Measurements from ENCODE around the gene EPN2.

Gene EPN2

DNA sequence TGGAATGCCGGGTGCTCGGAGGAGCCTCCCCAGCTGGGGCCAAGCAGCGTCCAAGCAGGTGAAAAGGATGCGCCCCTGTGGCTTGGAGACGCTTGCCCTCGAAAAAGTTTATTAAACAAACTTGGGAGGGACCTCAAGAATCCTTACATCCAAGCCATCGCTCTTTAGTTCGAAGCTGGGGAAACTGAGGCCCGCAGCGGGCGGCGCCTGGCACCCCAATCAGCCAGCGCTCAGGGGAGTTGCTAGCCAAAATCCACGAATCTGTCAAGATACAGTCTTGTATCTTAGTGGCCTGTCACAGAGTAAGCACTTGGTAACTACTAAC, 125.9 kb downstream of the EPN2 start:
- DNase-seq (ENCODE audit: low read depth in 2 of 3, low spot score in 2 of 3): no peak

DNA sequence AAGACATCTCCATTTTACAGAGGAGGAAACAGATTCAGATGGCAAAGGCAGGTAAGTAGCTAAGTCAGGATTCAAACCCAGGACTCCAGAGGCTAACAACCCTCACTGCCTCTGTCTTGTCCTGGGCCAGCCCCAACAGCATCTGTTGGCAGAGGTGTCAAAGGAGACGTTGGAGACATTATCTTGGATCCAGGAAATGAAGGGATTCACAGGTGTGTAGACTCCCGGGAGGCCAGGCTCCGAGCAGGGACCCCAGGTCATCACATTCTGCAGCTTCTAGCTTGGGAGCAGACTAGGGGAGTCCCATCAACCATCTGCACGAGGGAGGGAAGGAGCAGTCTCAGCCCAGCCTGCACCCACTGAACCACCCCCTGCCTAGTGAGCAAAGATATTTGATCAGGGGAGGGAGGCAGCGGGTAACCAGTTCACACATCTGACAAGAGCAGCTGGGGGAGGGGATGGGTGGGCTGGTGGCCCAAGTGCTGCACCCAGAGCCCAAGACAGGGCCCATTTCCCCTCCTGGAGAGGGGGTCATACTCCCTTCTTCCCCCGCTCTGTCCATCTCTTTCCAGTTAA, 126.4 kb downstream of the EPN2 start:
- no peak for DNase-seq (ENCODE audit: low read depth in 2 of 3, low spot score in 2 of 3)

DNA sequence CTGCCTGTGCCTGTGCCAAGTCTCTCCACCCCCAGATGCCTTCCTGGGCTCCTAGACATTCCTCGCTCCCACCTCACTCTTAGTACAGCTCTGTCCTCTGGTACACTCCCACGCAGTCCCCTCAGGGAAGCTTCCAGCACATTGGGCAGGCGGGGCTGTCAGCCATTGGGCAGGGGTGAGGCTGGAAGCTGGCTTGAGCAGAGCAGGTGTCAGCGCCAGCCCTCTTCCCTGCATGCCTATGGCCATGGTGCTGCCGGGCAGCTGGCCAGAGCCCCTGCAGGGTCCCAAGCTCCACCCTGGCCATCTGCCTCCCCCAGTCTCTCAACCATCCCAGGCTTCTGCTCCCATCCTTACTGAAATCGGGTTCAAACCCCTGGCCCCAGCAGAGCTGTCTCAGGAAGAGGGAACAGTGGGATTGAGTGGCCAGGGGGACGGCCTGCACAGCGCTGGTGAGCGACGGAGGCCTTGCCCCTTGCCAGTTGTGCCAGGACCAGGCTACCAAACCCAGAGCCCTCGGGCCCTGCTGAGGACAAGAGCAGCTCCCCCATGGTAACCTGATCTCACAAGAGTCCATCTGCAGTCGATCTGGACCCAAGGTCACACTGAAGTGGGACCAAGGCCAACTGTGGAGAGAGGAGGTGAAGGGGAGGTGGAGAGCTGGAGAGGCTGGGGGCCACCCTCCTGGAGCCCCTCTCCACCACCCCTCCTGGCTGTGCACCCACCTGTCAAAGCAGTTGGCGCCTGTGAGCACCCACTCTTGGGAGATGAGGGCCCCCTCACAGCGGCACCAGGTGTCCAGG, 127.7 kb downstream of the EPN2 start:
- no peak for DNase-seq (ENCODE audit: low read depth in 2 of 3, low spot score in 2 of 3)

DNA sequence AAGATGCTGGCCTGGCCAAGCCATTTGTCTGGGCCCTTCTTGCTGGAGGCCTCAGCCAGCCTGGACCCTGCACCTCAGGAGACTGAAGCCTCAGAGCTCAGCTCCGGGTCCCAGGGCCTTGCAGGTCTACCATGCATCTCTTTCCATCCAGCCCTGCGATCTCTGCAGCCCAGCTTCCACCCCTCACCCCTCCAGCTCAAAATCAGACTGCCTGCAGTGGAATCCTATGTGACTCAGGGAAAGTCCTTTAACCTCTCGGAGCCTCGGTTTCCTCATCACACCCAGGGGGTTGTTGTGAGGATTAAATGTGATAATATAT, 128.3 kb downstream of the EPN2 start:
- no peak for DNase-seq (ENCODE audit: low read depth in 2 of 3, low spot score in 2 of 3)

DNA sequence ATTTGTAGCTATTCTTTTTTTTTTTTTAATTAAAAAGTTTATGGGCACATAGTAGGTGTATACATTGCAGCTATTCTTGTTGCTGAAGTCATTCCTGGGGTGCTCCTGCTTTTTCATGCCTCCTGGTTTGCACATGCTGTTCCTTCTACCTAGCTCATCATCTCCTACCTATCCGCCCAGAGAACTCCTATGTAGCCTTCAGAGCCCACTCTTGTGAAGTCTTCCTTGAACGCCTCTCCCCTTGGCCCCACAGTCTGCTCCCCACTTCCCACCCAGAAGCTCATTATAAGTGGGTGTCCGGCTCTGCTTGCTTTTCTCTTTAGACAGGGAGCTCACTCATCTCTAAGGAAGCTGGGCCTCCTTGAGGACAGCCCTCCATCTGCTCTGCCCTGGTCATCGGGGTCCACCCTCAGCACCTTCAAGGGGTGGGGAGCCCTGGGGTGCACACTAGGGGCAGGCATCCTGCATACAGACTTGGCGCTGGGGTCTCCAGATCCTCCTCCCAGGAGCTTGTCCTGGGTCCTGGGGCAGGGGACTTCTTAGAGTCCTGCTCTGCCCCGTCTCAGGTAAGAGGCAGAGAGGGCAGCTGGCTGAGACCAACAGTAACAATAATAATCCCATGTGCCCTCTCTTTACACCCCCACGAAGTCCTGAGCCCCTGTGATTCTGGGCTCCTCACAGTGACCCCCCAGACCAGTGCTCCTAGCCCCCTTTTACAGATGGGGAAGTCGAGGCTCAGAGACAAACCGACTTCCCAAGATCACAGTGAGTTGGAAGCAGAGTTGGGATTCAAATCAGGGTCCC, 128.9 kb downstream of the EPN2 start:
- no peak for DNase-seq (ENCODE audit: low read depth in 2 of 3, low spot score in 2 of 3)

DNA sequence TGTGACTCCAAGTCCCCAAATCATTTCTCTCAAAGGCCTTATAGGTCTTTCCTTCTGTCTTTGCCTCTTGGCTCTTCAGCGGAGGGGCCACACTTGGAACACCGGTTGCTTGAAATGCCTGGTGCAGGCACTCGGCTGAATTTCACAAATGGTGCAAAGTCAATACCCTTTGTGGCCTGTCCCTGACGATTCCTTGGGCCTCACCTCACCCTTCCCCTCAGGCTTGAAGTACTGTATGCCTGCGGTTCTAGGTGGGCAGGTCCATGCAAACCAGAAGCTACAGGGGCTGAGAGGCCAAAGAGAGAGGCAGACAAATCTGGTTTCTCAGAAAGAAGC, 129.4 kb downstream of the EPN2 start:
- DNase-seq (ENCODE audit: low read depth in 2 of 3, low spot score in 2 of 3): no peak

DNA sequence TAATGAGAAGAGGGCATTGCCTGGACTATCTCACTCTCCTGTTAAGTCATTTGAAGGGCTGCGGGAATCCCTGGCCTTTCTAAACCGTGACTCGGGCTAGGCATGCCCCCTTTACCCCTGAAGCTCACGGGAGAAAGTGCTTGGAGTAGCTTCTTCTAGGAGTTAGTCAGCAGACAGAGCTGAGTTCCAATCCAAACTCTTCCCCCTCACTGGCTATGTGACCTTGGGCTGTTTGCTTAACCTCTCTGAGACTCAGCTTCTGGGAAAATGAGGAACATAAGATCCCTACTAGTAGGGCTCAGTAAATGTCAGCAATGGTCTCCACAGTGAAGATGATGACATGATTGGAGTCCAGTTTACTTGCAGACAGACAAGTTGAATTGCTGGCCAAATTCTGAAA, 131.1 kb downstream of the EPN2 start:
- DNase-seq (ENCODE audit: low read depth in 2 of 3, low spot score in 2 of 3): no peak

DNA sequence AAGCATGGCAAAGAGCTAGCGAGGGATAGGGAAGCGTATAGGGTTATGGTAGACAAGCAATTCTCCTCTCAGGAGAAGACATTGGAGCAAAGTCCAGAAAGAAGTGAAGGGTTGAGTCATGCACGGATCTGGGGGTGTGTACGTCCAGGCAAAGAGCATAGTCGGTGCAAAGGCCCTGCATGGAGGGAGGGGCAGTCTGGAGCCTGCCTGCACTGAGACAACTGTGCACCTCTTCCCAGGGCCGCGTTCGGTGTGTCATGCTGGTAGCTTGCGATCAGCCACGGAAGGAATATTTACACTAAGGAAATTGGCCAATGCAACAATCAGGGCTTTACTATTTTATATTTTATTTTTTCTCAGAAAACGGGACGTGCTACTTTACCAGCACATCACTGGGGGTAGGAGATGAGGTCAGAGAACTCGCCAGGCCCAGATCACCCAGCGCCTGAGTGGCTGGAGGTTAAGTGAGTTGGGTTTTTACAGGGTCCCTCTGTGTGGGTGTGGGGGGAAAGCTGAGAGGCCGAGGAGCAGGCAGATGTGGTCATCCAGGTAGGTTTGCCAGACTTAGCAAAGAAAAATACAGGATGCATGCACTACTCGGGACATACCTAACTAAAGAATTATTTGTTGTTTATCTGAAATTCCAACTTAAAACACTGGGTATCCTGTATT, 132.1 kb downstream of the EPN2 start:
- no peak for DNase-seq (ENCODE audit: low read depth in 2 of 3, low spot score in 2 of 3)

DNA sequence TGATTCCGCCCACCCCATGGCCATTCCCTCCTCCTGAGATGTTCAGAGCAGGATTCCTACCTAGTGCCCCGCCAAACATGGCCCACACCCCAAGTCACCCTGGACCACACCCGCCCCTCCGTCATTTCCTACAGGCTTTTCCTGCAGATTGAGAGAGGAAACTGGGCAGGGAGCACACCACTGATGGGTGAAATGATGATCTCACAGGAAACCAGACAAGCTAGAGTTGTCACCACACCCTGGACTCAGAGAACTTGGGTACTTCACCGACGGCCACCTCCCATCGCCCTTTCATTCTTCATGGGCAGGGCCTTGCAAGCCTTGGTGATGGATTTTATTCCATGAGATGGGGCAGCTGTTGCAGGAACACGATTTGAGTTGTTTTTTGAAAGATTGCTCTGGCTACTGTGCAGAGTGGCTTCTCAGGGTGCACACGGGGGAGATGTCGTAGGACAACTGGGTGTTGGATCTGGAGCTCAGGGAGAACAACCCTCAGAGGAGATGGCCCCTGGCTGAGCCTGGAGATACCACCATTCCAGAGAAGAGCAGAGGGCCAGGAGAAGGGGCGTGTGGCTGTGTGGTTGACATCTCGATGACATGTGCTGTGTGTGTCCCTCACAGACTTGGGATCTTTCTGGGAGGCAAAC, 132.8 kb downstream of the EPN2 start:
- no peak for DNase-seq (ENCODE audit: low read depth in 2 of 3, low spot score in 2 of 3)

DNA sequence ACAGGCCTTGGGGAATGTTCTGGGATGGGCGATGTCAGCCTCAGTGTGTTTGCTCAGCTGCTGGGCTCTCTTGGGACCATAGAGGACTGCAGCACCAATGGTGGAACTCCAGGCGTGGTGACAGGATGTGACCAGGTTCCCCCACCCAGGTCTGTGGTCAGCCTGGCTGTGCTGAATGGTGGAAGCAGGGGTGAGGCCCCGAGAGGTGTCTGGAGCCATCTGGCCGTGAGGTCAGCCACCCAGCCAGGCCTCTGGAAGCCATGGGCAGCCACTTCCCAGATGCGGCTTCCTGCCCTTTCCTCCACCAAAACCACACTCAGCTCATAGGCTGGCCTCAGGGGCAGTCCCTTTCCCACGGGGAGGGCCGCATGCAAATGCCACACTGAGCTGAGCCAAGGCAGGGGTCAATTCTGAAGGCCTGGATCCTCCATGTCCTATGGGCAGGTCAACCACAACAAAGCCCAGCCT, 133.4 kb downstream of the EPN2 start:
- no peak for DNase-seq (ENCODE audit: low read depth in 2 of 3, low spot score in 2 of 3)

DNA sequence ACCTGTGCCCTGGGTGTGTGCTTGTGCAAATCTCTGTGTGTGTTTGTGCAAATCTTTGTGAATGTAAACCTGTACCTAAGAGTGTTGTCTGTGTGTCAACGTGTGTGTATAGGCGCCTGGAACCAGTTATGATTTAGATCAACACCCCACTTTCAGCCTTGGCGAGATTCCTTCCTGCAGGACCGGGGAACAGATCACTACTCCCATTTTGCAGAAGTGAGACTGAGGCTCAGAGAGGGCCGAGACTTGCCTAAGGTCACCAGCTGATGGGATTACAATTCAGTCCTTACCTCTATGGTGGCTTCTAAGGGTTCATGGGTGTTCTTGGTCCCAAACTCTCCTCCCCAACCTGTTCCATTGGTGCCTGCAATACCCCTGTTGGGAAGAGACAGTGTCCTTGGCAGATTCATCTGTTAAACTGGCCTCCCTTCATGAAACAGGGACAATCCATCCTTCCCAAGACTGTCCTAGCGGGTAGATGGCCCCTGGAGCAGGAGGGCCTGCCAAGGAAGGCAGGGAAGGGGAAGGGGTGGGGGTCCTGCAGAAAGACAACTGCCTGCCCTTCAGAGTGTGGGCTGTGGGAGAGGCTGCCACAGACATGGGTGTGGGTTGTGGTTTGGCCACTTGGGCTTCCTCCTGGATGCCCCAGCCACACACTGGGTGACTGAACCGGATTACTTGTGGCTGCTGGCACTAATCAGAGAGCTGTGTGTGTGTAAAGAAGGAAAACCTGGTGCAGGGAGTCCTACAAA, 134.3 kb downstream of the EPN2 start:
- no peak for DNase-seq (ENCODE audit: low read depth in 2 of 3, low spot score in 2 of 3)

DNA sequence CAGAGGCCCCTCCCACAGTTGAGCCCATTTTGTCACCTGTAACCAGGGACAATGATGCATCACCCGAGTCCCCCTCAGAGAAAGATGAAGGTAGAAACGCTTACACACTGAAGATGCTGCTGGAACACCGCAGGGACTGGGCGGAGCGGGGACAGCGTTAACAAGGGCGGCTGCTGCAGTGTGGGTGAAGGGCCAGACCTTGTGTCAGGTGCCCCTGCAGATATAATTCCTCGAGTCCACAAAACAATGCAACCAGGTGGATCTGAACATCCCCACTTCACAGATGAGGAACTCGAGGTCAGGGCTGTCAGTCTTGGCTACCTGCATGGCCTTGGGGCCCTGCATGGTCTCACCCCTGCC, 134.8 kb downstream of the EPN2 start:
- DNase-seq (ENCODE audit: low read depth in 2 of 3, low spot score in 2 of 3): no peak

DNA sequence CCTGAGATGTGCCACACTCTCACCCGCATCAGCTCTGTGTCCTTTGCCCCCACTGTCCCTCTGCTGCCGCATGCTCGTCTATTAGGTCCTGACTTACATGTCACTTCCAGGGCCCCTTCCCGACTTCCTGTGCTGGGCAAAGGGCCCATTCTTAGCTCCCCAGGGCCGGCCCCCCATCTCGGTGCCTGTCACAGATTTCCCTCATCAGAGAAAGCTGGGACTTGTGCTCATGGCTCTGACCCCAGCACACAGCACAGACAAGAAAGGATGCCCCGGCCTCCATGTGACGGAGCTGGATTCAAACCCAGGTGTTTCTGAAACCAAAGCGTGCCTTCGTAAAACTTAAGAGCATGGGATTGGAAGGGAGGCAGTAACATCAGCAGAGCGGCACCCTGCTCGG, 135.3 kb downstream of the EPN2 start:
- DNase-seq (ENCODE audit: low read depth in 2 of 3, low spot score in 2 of 3): no peak

DNA sequence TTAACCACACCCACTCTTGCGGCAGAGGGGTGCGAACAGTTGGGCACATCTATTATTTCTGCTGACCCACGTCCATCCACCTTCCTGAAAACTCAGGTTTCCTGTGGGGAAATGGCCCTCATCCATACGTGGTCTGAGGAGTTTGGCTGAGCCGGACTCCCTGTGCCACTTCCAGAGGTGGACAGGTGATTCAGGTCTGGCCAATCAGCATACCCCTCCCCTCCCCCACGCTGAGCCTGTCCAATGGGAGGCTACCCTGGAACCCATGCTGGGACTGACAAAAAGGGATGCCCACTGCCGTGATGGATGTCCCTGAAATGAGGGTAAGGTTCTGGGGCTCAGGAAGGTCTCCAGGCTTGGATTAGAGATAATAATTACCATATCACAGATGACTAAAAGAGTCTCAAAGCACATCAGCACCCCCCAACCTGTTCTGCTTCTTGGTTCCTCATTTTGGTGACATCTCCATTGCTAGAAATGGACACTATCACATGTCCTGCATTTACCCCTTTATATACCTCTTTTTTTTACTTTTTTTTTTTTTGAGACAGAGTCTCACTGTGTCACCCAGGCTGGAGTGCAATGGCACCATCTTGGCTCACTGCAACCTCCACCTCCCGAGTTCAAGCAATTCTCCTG, 135.8 kb downstream of the EPN2 start:
- no peak for DNase-seq (ENCODE audit: low read depth in 2 of 3, low spot score in 2 of 3)

DNA sequence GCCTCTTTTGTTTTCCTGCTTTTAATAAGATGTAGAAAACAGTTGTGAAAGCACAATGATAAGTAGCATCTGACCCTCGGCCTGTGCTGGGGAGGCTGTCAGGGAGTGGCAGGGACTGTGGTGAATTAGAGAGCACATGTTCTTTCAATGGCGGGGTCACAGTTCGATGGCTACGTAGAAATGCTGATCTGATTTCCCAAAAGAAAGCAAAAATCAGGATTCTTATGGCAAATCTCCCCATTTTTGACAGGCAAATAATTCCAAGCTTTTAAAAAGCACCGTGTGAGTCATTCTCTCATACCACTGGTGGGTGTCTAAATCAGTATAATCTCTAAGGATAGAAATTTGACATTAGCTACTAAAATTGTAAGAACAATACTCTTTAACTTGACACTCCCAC, 137.0 kb downstream of the EPN2 start:
- no peak for DNase-seq (ENCODE audit: low read depth in 2 of 3, low spot score in 2 of 3)

DNA sequence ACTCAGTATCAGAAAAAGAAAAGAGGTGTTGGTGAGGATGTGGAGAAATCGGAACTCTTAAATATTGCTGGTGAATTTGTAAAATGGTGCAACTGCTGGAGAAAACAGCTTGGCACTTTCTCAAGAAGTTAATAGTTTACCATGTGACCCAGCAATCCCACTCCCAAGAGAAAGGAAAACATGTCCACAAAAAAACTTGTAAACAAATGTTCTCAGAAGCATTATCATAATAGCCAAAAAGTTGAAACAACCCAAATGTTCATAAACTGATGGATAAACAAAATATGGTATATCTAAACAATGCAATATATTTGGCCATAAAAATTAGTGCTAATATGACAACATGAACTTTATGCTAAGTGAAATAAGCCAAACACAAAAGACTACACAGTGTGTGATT, 138.6 kb downstream of the EPN2 start:
- no peak for DNase-seq (ENCODE audit: low read depth in 2 of 3, low spot score in 2 of 3)

DNA sequence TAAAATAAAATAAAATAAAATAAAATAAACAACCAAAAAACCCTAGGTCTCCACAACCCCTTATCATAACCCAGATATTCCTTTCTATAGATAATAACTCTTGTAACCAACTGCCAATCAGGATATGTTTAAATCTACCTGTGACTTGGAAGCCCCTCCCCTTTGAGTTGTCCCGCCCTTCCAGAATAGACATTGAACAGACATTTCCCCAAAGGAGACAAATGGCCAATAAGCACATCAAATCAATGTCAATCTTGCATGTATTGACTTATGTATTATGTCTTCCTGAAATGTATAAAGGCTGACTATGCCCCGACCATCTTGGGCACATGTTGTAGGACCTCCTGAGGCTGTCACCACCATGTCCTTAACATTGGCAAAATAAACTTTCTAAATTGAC, 139.6 kb downstream of the EPN2 start:
- no peak for DNase-seq (ENCODE audit: low read depth in 2 of 3, low spot score in 2 of 3)

DNA sequence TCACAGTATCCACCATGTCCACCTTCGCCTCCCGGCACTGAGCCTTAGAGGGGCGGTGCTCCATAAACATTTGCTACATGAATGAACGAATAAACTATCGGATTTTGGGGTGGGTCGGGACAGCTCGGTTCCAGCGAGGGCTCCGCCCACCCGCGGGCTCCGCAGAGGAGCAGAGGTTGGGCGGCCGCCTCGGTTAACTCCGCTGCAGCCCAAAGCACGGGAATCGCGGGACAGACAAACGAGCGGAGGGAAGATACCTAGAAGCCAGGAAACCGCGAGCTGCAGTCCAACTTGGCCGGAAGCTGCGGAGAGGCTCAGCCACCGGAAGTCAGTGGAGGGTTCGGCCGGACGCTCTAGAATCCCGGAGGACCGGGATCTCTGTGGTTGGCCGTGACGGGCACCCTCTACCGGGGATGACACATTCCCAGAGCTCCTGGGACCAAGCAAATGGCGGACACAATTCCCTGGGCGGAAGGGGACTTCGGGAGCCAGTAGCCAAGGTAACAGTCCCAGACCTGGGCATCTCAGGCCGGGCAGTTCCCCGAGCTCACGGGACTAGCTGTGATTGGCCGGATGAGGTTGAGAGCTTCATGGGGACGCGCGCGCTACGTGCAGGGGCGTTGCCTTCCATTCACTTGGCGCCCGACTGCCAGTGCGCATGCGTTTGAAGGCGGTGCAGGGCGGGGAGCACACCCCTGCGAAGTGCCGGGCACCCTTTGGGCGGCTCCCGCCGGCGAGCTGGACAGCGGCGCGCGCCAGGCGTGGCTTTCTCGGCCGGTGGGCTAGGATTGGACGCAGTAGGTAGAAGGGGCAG, 140.6 kb downstream of the EPN2 start:
- DNase-seq (ENCODE audit: low read depth in 2 of 3, low spot score in 2 of 3): peak; percentile 78 to 95 (median 89)
